HepG2 (cell line): ENCODE results near the gene TM4SF18. TPM values are rescaled to one million over a fixed set of nuclear protein-coding genes. Genes with fewer than 3 reads are reported as not detected.

Experiments
- AKNA ChIP-seq: sonication (generic); formaldehyde crosslinking; IDR thresholded peaks from 2 replicates; pipeline ENCODE4 v1.4.0; 2020; ENCODE audit warnings: missing genetic modification reagents, borderline replicate concordance
- BRF2 ChIP-seq: sonication (generic); formaldehyde crosslinking; IDR thresholded peaks from 2 replicates; pipeline ENCODE4 v1.8.1; 2022; ENCODE audit warnings: mild to moderate bottlenecking, missing genetic modification reagents
- IRF2 ChIP-seq: IDR thresholded peaks from 2 replicates; pipeline ENCODE4 v1.6.1; 2018; ENCODE audit warnings: missing genetic modification reagents, missing compliant biosample characterization
- MXI1 ChIP-seq: IDR thresholded peaks from 3 replicates; pipeline ENCODE4 v1.6.1; 2012; ENCODE audit warnings: low read depth, low read length, inconsistent platforms, borderline replicate concordance
- NFYC ChIP-seq: IDR thresholded peaks from 2 replicates; pipeline ENCODE4 v1.6.1; 2016; ENCODE audit warnings: missing genetic modification reagents, missing compliant biosample characterization
- TGIF2 ChIP-seq: IDR thresholded peaks from 2 replicates; pipeline ENCODE4 v1.6.1; 2016; ENCODE audit warnings: control low read depth, missing compliant biosample characterization
- ZBTB49 ChIP-seq: sonication (generic); formaldehyde crosslinking; IDR thresholded peaks from 2 replicates; pipeline ENCODE4 v1.4.0; 2020; ENCODE audit warnings: missing genetic modification reagents, borderline replicate concordance
- ZNF142 ChIP-seq: sonication (generic); formaldehyde crosslinking; IDR thresholded peaks from 2 replicates; pipeline ENCODE4 v1.4.0; 2020; ENCODE audit warnings: missing genetic modification reagents
- ZNF30 ChIP-seq: sonication (generic); formaldehyde crosslinking; IDR thresholded peaks from 2 replicates; pipeline ENCODE4 v1.5.0; 2020; ENCODE audit warnings: mild to moderate bottlenecking, missing genetic modification reagents
- ZNF451 ChIP-seq: sonication (generic); formaldehyde crosslinking; IDR thresholded peaks from 2 replicates; pipeline ENCODE4 v1.5.0; 2020; ENCODE audit warnings: mild to moderate bottlenecking, missing genetic modification reagents
- ZNF576 ChIP-seq: sonication (generic); formaldehyde crosslinking; IDR thresholded peaks from 2 replicates; pipeline ENCODE4 v1.4.0; 2020; ENCODE audit warnings: mild to moderate bottlenecking, missing genetic modification reagents
- ZNF777 ChIP-seq: sonication (generic); formaldehyde crosslinking; IDR thresholded peaks from 2 replicates; pipeline ENCODE4 v1.4.0; 2020; ENCODE audit warnings: missing genetic modification reagents
- polyA plus RNA-seq, 8 experiments: library from polyadenylated mRNA; depleted of rRNA in 3 of 8; stranded (reverse) in 7 of 8; unstranded in 1 of 8; fragments of >200 nt; fragmentation: Illumina TruSeq in 4 of 8; extraction: Trizol in 4 of 8; gene quantifications; 2 replicates each; pipeline versions ENCODE4 v1.2.1 to v1.2.3, GENCODE V29; 2011 to 2016; ENCODE audit warnings: low read depth in 4 of 8, missing spikeins in 1 of 8, mixed read lengths in 1 of 8; ENCODE audit not compliant: insufficient read depth in 1 of 8
- total RNA-seq, 5 experiments: library from RNA; depleted of rRNA; stranded (reverse); fragments of >200 nt; fragmentation: Illumina TruSeq; extraction: Trizol; gene quantifications; 2 replicates each; pipeline ENCODE4 v1.2.3, GENCODE V29; 2016; ENCODE audit warnings: low read depth in 1 of 5

Gene TM4SF18
- total and polyA plus RNA-seq, 2 of the 13 experiments (the other 11 are each of a cell fraction or from before 2014, with no cell fraction given): 0.15 TPM; not detected in 1

GRCh38 chr3:149377408-149378364 lies 44.2 kb upstream of the TM4SF18 start, which contains the start of gene TM4SF1 (continued):
- no peak for TF ChIP-seq AKNA (CRISPR knock-in tag)
- peak; percentile 74 for TF ChIP-seq NFYC (CRISPR knock-in tag)
- no peak for TF ChIP-seq ZNF451 (CRISPR knock-in tag)
- peak; percentile 58; the same call in 1 of the 2 replicates for TF ChIP-seq ZNF142 (CRISPR knock-in tag)
- peak; percentile 56 for TF ChIP-seq ZNF777 (CRISPR knock-in tag)
- TF ChIP-seq TGIF2 (CRISPR knock-in tag): peak; percentile 86
- TF ChIP-seq ZNF30: no peak
- TF ChIP-seq MXI1: peak; percentile 53; the same call in 1 of the 3 replicates
- TF ChIP-seq IRF2: peak; percentile 65; the same call in 1 of the 2 replicates
- TF ChIP-seq ZBTB49: no peak
- TF ChIP-seq ZNF576 (CRISPR knock-in tag): no peak
- peak; percentile 49; the same call in 1 of the 2 replicates for TF ChIP-seq BRF2 (CRISPR knock-in tag)
